Activated CD8-positive, alpha-beta memory T cell treated with anti-CD3 and anti-CD28 coated beads for 36 hours (primary cell): Measurements from ENCODE around the gene PPIE. TPM values are rescaled to one million over a fixed set of nuclear protein-coding genes. Genes with fewer than 3 reads are reported as not detected.

Experiments used
- CTCF ChIA-PET: fragments of 350-600 bp; sonication (Branson Sonifier 250); formaldehyde crosslinking; loops from one replicate; lab custom pipeline; 2021; ENCODE audit warnings: antibody characterized with exemption; lab: Charles Lee
- POLR2A ChIA-PET: fragments of 350-600 bp; sonication (Branson Sonifier 250); formaldehyde crosslinking; loops from one replicate; lab custom pipeline; 2021; ENCODE audit warnings: antibody characterized with exemption; lab: Charles Lee
- total RNA-seq, 2 experiments: library from RNA; stranded (reverse); gene quantifications; one replicate each; pipeline ENCODE4 v1.2.3, GENCODE V29; 2021

The PPIE gene
- 10 to 100 TPM; 62.9 to 66.0 TPM for total RNA-seq

DNA sequence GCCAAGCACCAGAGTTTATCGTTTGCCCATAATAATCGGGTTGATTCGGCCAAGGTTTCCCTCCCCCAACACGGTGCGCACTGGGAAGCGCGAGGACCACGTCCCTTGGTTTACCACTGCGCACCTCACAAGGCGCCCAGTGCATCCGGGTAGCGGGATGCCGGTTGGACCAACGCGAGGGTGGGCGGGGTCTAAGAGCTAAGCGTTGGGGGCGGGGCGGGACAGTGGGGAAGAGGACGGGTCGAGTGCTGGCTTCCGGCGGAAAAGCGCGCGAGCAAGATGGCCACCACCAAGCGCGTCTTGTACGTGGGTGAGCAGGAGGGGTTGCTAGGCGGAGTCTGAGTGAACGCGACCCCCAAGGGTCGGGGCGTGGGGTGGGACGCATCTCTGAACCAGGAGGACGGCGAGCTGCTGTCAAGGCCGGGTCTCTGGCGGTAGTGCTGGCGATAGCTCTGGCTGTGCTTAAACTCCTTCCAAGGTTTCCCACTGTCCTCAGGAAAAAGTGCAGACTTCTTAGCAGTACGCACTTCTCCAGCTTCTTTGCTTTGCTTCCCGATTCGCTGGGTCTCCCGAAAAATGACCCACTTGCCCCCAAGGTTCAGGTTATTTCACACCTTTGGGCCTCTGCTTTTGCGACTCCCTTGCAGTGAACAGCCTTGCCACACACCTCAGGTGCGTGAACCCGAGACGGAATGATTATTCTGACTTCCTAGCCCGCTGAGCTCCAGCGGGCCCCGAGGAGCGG, at the start of gene PPIE:
Gene PPIE, plus strand, starts transcription at position 261 of the 745 bp plus-strand sequence. Its CDS starts 19 bp downstream, at position 280.
- POLR2A ChIA-PET = interaction anchor here (0.6 to 1.3 kb wide), 5 partner anchors 13 to 485 kb away, joined by 3 to 7 read pairs (median 3); no protein-coding TSS in a partner anchor
- CTCF ChIA-PET = interaction anchor here (0.5 to 1.4 kb wide), 4 partner anchors 53 to 123 kb away, joined by 3 to 4 read pairs (median 3); no protein-coding TSS in a partner anchor

DNA sequence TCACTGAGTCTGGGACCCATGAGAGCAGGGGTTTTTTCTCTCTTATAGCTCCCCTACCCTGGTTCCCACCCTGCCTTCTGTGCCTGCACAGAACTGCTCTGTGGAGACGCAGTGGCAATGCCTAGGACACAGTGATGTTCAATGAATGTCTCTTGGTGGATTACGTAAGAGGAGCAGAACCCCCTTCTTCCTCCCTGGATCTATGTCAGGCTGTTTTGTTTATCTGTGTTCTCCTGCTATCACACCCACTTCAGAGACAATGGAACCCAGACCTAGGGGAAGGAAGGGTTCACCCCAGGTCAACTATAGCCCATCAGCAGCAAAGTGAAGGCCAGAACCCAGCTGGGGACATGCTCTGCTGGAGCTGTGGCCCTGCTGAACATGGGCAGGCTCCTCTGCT, 49.5 kb upstream of the PPIE start:
- ChIA-PET CTCF (interaction anchor here (1.0 to 1.3 kb wide), 3 partner anchors 31 to 113 kb away, joined by 3 to 6 read pairs (median 3); no protein-coding TSS in a partner anchor), POLR2A (interaction anchor here (0.6 kb wide), 1 partner anchor 1048 kb away, joined by 7 read pairs; no protein-coding TSS in a partner anchor)

DNA sequence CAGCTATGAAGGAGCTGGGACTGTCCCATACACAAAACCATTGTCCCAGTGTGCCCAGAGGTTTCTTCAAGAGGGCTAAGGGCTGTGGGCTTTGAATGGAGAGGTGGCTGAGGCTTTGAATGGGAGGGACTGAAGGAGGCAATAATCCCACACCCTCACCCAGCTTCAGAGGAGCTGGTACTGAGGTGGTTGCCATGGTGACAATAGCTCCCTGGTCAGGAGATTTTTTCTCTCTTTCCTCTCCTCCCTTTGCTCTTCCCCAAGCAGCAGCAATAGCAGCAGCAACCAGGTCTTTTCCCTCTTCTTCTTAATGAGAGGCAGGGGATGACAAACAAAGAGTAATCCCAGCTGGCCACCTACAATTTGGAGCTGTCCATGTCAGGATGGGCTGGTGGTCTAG, 49.0 kb upstream of the PPIE start:
- POLR2A ChIA-PET = no interaction called here

DNA sequence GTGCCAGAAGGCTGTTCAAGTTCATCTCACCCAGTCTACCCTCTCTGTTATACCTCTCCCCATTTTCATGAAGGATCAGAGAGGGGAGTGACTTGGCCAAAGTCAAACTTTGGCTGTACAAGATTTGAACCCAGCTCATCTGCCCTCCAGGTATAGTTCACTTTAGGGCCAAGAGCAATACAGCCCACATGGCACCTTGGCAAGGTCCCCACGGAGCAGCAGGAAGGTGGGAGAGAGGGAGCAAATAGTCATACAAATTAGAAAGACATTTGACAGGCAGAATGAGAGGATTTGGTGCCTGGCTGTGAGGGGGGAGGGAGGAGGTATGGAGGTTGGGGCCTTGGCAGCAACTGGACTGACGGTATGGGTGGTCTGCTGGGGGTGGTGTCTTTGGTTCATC, 48.5 kb upstream of the PPIE start:
- POLR2A ChIA-PET = no interaction called here

More for the DNA sequence above, 49.0 kb upstream of the PPIE start:
- CTCF ChIA-PET = interaction anchor here (1.0 to 1.2 kb wide), 2 partner anchors 31 to 32 kb away, joined by 3 to 6 read pairs; no protein-coding TSS in a partner anchor

DNA sequence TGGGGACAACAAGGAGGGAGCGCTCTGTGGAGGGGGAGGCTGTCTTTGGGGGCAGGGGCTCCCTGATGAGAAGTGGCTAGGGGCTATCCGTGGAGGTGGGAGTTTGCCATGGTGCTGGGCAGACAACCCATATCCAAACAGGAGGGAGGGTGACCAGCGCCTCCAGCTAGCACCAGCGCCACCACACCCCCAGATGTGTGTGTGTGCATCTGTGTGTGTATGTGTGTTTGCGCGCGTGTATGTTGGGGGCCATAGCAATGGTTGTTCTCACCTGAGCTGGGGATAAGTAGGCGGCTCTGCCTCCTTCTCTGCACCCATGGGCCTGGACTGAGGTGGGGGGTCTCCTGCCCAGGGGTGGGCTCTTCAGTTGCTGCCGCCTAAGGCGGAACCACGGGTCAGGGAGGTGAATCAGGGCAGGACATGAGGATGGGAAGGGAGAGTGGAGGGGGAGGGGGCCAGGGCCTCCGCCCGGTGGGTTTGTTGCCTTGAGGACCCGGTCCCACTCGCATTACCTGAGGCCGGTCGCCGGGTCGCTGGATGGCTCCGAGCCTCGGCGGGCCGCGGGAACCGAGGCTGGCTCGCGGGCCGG, 47.8 kb upstream of the PPIE start:
- CTCF ChIA-PET = interaction anchor here (0.6 to 2.3 kb wide), 5 partner anchors 19 to 589 kb away, joined by 3 to 9 read pairs (median 5); partner anchors contain the start of gene NT5C1A
- POLR2A ChIA-PET = interaction anchor here (0.6 kb wide), 1 partner anchor 80 kb away, joined by 3 read pairs; no protein-coding TSS in a partner anchor

More for the DNA sequence above, 48.5 kb upstream of the PPIE start:
- CTCF ChIA-PET = interaction anchor here (1.0 to 2.3 kb wide), 3 partner anchors 30 to 32 kb away, joined by 3 to 9 read pairs (median 6); no protein-coding TSS in a partner anchor

DNA sequence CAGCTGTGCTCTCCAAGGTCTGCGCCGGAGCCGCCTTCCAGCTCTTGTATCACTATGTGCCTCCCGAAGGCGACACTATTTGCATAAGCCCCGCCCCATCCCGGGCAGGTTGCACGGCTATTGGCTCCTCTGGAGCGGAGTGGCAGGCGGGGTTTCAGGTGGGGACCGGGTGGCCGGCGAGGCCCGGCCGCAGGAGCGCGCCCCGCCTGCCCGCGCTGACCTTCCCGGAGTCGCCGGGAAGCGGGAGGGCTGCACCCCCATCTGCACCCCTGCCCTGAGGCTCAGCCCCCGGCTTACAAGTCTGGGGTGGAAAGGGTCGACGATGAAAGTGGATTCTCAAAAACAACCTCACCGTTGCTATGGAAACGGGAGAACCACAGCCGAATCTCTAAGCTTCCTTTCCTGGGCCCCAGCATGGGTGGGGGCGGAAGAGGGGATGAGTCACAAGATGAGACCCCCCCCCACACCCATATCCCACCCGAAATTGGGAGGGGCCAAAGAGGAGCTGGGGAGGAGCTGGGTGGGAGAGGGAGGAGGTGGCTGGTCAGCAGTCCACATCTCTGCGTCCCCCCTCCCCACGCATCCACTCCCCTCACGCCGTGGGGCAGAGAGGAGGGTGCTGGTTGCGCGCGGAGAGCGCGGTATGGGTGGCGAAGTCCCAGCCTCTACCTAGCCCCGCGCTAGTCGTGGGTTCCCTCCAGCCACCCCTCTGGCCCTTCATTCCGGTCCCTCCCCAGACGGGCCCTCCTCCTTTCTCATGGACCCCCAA, 47.1 kb upstream of the PPIE start, which contains the start of gene HPCAL4:
Gene HPCAL4, minus strand, starts transcription at position 51 of the 769 bp plus-strand sequence. CDS start 6,830 bp downstream, outside the sequence.
- ChIA-PET CTCF (interaction anchor here (0.6 to 2.3 kb wide), 5 partner anchors 19 to 590 kb away, joined by 3 to 9 read pairs (median 5); partner anchors contain the start of gene NT5C1A), POLR2A (interaction anchor here (0.6 to 1.6 kb wide), 3 partner anchors 10 to 79 kb away, joined by 3 to 6 read pairs (median 5); partner anchors contain the start of gene NT5C1A)

DNA sequence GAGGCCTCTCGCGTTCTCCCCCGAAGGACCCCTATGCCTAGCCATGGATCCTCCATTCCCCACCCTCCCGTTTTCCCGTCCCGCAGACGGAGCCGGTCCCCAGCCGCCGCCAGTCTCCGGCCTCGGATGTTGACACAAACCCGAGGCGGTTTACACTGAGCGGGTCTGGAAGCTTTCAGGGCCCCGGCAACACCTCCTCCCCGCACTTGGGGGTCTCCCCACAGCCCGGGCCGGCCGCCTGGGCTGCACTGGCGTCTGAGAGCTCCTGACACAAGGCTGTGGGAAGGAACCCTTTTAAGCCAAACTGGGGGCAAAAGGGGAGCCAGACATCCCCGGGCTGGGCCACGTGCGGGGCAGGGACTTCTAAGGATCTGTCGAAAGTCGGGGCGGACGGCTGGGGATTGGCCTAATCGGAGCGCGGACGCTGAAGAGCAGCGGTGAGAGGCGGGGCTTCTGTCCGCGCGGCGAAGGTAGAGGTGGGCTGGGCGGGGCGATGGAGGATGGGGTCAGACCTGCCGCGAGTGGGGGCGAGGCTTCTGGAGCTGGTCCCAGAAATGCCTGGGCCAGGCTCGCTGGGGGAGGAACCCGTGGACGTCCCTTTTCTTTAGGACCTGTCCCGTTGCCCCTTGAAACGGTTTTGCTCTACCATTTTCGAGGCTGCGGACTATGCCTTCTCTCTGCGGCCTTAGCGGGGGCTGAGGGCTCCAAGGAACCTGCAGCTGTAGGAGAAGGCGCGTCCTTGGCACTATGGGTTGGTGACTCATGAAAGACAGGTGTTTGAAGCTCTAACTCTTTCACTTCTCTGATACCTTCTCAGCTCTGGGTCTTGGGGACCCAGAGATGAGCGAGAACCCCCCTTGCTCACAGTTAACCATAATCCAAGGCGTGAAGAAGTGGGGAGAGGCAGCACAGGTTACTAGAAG, 46.3 kb upstream of the PPIE start:
- CTCF ChIA-PET = interaction anchor here (1.5 to 2.3 kb wide), 3 partner anchors 20 to 86 kb away, joined by 5 to 9 read pairs (median 8); partner anchors contain the start of gene NT5C1A
- POLR2A ChIA-PET = interaction anchor here (0.6 to 1.6 kb wide), 2 partner anchors 11 to 21 kb away, joined by 5 to 6 read pairs; partner anchors contain the start of gene NT5C1A

DNA sequence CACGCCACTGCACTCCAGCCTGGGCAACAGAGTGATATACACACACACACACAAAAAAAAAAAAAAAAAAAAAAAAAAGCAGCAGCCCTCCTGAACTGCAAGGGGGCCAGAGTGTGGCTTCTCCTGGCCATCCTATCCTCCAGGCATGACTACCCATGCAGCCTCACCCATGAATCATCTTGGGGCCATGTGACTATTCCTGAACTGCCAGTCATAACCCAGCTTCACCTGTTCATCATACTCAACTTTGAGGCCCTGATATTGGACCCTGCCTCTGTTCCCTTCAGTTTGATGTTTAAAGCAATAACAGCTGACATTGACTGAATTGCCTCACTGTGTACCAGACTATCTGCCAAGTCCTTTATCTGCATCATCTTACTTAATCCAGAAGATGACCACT, 44.7 kb upstream of the PPIE start:
- POLR2A ChIA-PET = no interaction called here
- CTCF ChIA-PET = interaction anchor here (1.1 to 1.4 kb wide), 2 partner anchors 14 to 87 kb away, joined by 3 read pairs; no protein-coding TSS in a partner anchor

DNA sequence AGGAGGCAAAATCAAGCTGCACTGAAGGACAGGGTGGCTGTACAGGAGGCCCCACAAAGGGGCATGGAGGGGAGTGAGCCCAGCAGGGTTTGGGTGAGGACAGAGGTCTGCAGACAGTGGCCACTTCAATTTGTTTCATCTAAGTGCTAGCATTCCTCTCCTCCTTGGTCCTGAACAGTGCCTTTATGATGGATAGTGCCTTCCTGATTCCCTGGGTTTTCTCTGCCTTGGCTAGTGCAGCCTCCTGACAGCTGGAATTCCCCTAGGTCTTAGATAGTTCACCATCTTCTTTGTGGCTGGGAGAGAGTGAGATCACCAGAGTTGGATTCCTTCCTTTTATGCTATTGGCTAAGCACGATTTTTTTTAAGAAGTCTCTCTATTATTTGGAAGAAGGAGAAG, 43.7 kb upstream of the PPIE start:
- POLR2A ChIA-PET = no interaction called here
- CTCF ChIA-PET = interaction anchor here (1.1 to 1.4 kb wide), 2 partner anchors 15 to 88 kb away, joined by 3 read pairs; no protein-coding TSS in a partner anchor

DNA sequence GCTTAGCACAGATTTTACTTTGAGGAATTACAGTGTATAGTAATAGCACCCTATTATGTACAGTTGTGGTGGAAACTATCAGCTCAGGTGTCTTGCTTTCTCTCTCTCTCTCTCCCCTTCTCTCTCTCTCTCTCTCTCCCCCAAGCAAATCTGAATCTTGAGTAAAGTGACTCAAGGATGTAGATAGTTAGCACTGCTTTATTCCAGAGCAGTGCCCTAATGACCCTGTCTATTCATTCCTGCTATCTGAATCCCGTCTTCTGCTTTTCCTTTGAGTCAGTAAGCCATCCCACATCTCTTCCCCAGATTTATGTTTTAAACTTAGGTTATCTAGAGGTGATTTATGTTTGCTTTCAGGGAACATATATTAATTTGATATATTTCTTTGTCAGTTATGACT, 42.2 kb upstream of the PPIE start:
- POLR2A ChIA-PET = no interaction called here
- CTCF ChIA-PET = no interaction called here

DNA sequence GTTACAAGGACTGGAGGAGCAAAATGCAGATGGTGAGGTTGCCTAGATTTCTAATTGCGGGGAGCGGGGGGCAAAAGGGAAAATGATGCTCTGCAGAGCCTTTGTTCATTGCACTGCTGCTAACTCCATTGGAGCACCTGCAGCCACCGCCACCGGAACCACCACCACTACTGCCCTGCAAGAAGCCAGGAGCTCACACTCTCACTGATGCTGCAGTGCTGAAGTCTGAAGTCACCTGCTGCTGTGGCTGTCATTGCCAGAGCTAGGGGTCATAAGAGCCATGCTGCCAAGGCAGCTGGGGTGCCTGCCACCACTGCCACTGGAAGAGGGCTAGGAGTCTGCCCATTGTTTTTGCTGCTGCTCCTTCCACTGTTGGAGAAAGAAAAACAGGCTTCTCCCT, 40.1 kb upstream of the PPIE start:
- POLR2A ChIA-PET = no interaction called here
- CTCF ChIA-PET = no interaction called here

DNA sequence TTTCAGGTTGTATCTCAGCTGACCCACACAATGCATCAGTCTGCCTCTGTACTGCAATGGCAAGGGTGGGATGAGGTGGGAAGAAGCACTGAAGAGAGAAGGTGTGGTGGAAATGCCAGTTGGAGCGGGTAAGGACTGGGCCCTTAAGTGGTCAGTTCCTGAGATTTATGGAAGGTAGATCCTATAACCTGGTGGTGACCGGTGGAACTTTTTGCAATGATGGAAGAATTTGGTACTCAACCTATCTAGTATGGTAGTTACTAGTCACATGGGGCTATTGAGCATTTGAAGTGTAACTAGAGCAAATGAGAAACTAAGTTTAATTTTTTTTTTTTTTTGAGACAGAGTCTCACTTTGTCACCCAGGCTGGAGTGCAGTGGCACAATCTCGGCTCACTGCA, 39.3 kb upstream of the PPIE start:
- CTCF ChIA-PET = interaction anchor here (0.7 kb wide), 1 partner anchor 35 kb away, joined by 4 read pairs; no protein-coding TSS in a partner anchor
- POLR2A ChIA-PET = no interaction called here

DNA sequence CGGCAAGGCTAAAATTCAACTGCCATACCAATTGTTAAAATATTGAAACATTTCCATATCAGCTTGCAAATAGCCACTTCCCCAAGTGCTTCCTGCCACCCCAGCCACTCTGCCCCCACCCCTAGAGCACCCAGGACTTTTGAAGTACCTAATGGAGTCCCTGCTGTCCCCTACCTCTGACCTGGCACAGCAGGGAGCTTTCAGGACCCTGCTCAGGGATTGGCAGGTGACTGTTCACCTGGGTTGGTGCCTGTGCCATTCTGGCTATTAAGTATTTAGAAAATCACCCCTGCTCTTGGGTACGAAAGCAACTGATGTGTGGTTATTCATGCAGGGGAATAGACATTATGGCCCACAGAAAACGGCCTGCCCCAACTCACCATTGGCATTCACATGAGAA, 38.3 kb upstream of the PPIE start:
- ChIA-PET POLR2A (no interaction called here), CTCF (interaction anchor here (1.1 kb wide), 1 partner anchor 42 kb away, joined by 3 read pairs; no protein-coding TSS in a partner anchor)

DNA sequence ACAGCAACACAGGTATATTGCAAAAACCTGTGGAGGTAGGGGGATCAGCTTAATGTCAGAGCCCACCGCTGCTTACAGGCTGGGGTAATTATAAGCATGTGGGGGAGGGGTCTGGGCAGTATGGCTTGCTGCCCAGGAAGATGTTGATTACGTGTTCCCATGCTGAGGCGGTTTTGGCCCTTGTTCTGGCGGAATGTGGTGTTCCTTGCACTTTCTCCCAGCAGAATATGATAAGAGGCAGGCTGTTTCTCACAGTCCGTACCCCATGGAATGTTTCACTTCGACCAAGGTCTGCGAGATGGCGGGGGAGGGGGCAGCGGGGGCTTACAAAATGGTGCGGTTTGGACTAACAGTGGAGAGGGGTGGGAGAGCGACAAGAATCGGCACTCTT, 37.6 kb upstream of the PPIE start:
- POLR2A ChIA-PET = no interaction called here
- CTCF ChIA-PET = interaction anchor here (0.6 to 0.9 kb wide), 2 partner anchors 19 to 30 kb away, joined by 3 read pairs; no protein-coding TSS in a partner anchor

DNA sequence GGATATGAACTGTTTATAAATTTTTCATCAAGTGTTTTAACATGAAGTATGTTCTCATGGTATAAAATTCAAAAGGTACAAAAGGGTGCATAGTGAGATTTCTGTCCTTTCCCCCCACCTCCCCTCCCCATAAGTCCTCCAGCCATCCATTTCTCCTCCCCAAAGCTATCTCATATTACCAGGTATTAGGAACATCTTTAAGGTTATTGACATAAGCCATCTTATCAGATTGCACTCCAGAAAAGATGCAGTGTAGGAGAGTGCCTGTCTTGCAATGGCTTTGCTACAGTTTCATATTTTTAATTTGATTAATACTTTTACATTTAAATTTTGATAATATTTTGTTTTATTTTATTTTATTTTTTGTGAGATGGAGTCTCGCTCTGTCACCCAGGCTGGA, 33.9 kb upstream of the PPIE start:
- CTCF ChIA-PET = no interaction called here
- POLR2A ChIA-PET = no interaction called here

DNA sequence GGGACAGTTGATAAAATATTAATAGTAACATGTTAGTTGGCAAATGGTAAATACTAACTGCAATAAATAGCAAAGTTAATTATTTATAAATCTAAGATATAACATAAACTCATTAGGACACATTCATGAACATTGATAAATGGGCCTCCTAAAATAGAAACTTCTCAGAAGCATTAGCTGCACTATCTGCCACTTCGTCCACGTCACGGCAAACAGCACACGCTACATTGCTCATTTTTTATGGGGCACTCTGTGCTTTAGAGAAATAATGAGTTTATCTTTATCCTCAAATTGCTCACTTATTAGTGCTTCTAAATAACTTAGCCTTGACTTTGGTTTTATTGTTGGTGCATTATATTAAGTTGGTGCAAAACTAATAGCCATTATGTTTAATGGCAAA, 31.2 kb upstream of the PPIE start:
- ChIA-PET POLR2A (no interaction called here), CTCF (no interaction called here)
